ENCODE results near the gene SIGMAR1. TPM values are rescaled to one million over a fixed set of nuclear protein-coding genes. Genes with fewer than 3 reads are reported as not detected.

The SIGMAR1 gene
- total and polyA plus RNA-seq, 4 donors: 116 to 210 (median 178) TPM

DNA sequence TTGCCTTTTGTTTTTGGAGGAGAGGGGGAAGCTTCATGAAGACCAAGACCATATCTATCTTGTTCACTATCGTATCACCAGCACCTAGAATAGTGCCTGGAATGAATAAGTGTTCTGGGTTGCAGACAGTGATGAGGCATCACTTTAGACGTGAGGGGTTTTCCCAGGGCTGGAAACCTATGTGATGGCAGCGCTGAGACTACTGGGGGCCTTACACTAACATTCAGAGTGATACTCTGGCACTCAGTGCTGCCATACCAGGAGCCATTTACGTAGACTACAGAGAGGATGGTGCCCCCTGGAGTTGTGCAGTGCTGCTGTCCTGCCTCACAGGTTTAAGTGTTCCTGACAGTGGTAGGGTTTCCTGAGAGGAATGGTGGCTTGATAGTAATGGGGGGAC lies 46.6 kb upstream of the SIGMAR1 start:
- H3K36me3 ChIP-seq (ENCODE audit: control insufficient read depth in 4 of 4, insufficient read depth in 3 of 4, low read depth in 1 of 4, low read length in 3 of 4): no peaks in the 10 kb centered on the region
- H3K27ac ChIP-seq (ENCODE audit: low read depth in 1 of 2, low read length in 2 of 2): no peak overlapping the region
- no peak overlapping the region for H3K4me3 ChIP-seq (ENCODE audit: low read depth in 1 of 3, low read length in 3 of 3)
- TF ChIP-seq JUND (IDR thresholded peaks at IDR 0.05): no peak
- TF ChIP-seq, protein P1, sequence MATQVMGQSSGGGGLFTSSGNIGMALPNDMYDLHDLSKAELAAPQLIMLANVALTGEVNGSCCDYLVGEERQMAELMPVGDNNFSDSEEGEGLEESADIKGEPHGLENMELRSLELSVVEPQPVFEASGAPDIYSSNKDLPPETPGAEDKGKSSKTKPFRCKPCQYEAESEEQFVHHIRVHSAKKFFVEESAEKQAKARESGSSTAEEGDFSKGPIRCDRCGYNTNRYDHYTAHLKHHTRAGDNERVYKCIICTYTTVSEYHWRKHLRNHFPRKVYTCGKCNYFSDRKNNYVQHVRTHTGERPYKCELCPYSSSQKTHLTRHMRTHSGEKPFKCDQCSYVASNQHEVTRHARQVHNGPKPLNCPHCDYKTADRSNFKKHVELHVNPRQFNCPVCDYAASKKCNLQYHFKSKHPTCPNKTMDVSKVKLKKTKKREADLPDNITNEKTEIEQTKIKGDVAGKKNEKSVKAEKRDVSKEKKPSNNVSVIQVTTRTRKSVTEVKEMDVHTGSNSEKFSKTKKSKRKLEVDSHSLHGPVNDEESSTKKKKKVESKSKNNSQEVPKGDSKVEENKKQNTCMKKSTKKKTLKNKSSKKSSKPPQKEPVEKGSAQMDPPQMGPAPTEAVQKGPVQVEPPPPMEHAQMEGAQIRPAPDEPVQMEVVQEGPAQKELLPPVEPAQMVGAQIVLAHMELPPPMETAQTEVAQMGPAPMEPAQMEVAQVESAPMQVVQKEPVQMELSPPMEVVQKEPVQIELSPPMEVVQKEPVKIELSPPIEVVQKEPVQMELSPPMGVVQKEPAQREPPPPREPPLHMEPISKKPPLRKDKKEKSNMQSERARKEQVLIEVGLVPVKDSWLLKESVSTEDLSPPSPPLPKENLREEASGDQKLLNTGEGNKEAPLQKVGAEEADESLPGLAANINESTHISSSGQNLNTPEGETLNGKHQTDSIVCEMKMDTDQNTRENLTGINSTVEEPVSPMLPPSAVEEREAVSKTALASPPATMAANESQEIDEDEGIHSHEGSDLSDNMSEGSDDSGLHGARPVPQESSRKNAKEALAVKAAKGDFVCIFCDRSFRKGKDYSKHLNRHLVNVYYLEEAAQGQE (IDR thresholded peaks at IDR 0.05): no peak
- TF ChIP-seq EGR1 (IDR thresholded peaks at IDR 0.05; ENCODE audit: low read depth in 2 of 2): no peak
- TF ChIP-seq TAF1 (conservative IDR thresholded peaks at IDR 0.05): no peak
- no peak for TF ChIP-seq YY1 (IDR thresholded peaks at IDR 0.05)
- no peak for TF ChIP-seq GABPA (IDR thresholded peaks at IDR 0.05 in 1 of 2, conservative IDR thresholded peaks at IDR 0.05 in 1 of 2)
- TF ChIP-seq, protein P2, sequence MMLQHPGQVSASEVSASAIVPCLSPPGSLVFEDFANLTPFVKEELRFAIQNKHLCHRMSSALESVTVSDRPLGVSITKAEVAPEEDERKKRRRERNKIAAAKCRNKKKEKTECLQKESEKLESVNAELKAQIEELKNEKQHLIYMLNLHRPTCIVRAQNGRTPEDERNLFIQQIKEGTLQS (IDR thresholded peaks at IDR 0.05): no peak
- TF ChIP-seq SP1 (IDR thresholded peaks at IDR 0.05): no peak
- no peak for TF ChIP-seq HNF4A (conservative IDR thresholded peaks at IDR 0.05)
- no peak for TF ChIP-seq HNF4G (IDR thresholded peaks at IDR 0.05)
- TF ChIP-seq, protein P3, sequence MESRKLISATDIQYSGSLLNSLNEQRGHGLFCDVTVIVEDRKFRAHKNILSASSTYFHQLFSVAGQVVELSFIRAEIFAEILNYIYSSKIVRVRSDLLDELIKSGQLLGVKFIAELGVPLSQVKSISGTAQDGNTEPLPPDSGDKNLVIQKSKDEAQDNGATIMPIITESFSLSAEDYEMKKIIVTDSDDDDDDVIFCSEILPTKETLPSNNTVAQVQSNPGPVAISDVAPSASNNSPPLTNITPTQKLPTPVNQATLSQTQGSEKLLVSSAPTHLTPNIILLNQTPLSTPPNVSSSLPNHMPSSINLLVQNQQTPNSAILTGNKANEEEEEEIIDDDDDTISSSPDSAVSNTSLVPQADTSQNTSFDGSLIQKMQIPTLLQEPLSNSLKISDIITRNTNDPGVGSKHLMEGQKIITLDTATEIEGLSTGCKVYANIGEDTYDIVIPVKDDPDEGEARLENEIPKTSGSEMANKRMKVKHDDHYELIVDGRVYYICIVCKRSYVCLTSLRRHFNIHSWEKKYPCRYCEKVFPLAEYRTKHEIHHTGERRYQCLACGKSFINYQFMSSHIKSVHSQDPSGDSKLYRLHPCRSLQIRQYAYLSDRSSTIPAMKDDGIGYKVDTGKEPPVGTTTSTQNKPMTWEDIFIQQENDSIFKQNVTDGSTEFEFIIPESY (IDR thresholded peaks at IDR 0.05): no peak
- WGBS: 93% methylated on average over 4 of the region's 4 CpGs
- no peaks in the 10 kb centered on the region for H3K27me3 ChIP-seq (ENCODE audit: control insufficient read depth in 4 of 4, insufficient read depth in 4 of 4, low read length in 3 of 4)
- no peak for DNase-seq (ENCODE audit: low spot score)
- H3K4me1 ChIP-seq (ENCODE audit: control insufficient read depth in 4 of 4, insufficient read depth in 4 of 4, low read length in 3 of 4): peaks cover 13 to 39% (median 33%) of the 10 kb centered on the region in 4 donors
- H3K9me3 ChIP-seq (ENCODE audit: control insufficient read depth in 4 of 4, low read length in 3 of 4): no peaks in the 10 kb centered on the region
- H3K9ac ChIP-seq (ENCODE audit: low read depth in 1 of 2, low read length in 2 of 2): no peak overlapping the region

DNA sequence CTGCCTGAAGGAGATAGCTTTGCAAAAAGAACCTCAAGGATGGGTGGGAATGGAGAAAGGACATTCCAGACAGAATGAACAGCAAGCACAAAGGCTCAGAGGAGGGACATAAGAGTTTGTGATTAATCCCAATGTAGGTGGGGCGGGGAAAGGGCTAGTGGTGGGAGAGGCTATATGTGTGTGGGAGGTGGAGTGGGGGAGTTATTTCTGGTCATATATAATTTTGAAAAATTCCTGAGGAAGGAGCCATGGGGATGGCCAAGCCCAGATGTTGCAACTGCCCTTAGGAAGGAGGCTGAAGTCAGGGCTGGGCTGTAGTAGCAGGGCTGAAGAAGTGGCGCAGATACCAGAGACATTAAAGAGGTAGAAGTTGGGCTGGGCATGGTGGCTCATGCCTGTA lies 38.3 kb upstream of the SIGMAR1 start:
- no peaks in the 10 kb centered on the region for H3K36me3 ChIP-seq (ENCODE audit: control insufficient read depth in 4 of 4, insufficient read depth in 3 of 4, low read depth in 1 of 4, low read length in 3 of 4)
- TF ChIP-seq TAF1 (conservative IDR thresholded peaks at IDR 0.05): no peak
- TF ChIP-seq, protein P4, sequence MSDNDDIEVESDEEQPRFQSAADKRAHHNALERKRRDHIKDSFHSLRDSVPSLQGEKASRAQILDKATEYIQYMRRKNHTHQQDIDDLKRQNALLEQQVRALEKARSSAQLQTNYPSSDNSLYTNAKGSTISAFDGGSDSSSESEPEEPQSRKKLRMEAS (IDR thresholded peaks at IDR 0.05): no peak
- no peak for TF ChIP-seq EGR1 (IDR thresholded peaks at IDR 0.05; ENCODE audit: low read depth in 2 of 2)
- TF ChIP-seq RXRA (IDR thresholded peaks at IDR 0.05): no peak
- no peak for TF ChIP-seq RAD21 (IDR thresholded peaks at IDR 0.05)
- TF ChIP-seq, protein P5, sequence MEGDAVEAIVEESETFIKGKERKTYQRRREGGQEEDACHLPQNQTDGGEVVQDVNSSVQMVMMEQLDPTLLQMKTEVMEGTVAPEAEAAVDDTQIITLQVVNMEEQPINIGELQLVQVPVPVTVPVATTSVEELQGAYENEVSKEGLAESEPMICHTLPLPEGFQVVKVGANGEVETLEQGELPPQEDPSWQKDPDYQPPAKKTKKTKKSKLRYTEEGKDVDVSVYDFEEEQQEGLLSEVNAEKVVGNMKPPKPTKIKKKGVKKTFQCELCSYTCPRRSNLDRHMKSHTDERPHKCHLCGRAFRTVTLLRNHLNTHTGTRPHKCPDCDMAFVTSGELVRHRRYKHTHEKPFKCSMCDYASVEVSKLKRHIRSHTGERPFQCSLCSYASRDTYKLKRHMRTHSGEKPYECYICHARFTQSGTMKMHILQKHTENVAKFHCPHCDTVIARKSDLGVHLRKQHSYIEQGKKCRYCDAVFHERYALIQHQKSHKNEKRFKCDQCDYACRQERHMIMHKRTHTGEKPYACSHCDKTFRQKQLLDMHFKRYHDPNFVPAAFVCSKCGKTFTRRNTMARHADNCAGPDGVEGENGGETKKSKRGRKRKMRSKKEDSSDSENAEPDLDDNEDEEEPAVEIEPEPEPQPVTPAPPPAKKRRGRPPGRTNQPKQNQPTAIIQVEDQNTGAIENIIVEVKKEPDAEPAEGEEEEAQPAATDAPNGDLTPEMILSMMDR (IDR thresholded peaks at IDR 0.05; ENCODE audit: low read depth, low read length, missing input control): no peak
- no peak for TF ChIP-seq FOXA1 (IDR thresholded peaks at IDR 0.05)
- TF ChIP-seq FOXA2 (IDR thresholded peaks at IDR 0.05): no peak
- no peak for TF ChIP-seq YY1 (IDR thresholded peaks at IDR 0.05)
- TF ChIP-seq HNF4A (conservative IDR thresholded peaks at IDR 0.05): no peak
- TF ChIP-seq JUND (IDR thresholded peaks at IDR 0.05): no peak
- TF ChIP-seq, protein P1 (IDR thresholded peaks at IDR 0.05): no peak
- TF ChIP-seq, protein P2 (IDR thresholded peaks at IDR 0.05): no peak
- no peak for TF ChIP-seq NR2F2 (IDR thresholded peaks at IDR 0.05)
- no peak for TF ChIP-seq HNF4G (IDR thresholded peaks at IDR 0.05)
- TF ChIP-seq, protein P3 (IDR thresholded peaks at IDR 0.05): no peak
- TF ChIP-seq SP1 (IDR thresholded peaks at IDR 0.05): no peak

More for the DNA sequence above, 38.3 kb upstream of the SIGMAR1 start:
- no peak overlapping the region for H3K27ac ChIP-seq (ENCODE audit: low read depth in 1 of 2, low read length in 2 of 2)
- no peak for DNase-seq (ENCODE audit: low spot score)
- H3K4me1 ChIP-seq (ENCODE audit: control insufficient read depth in 4 of 4, insufficient read depth in 4 of 4, low read length in 3 of 4): peaks cover 0 to 14% (median 6%) of the 10 kb centered on the region in 4 donors
- 99% methylated on average over 2 of the region's 2 CpGs for WGBS
- H3K4me3 ChIP-seq (ENCODE audit: low read depth in 1 of 3, low read length in 3 of 3): no peak overlapping the region
- no peak overlapping the region for H3K9ac ChIP-seq (ENCODE audit: low read depth in 1 of 2, low read length in 2 of 2)
- H3K9me3 ChIP-seq (ENCODE audit: control insufficient read depth in 4 of 4, low read length in 3 of 4): no peaks in the 10 kb centered on the region
- no peaks in the 10 kb centered on the region for H3K27me3 ChIP-seq (ENCODE audit: control insufficient read depth in 4 of 4, insufficient read depth in 4 of 4, low read length in 3 of 4)

Data from liver (tissue), 9 donors.